Neural progenitor cell (in vitro differentiated cells): Measurements from ENCODE around the gene RTN4. TPM values are rescaled to one million over a fixed set of nuclear protein-coding genes. Genes with fewer than 3 reads are reported as not detected.

ENCODE experiments used
- DNase-seq: peaks from one replicate; pipeline ENCODE4 v3.0.0-alpha.2; 2016; ENCODE audit warnings: low spot score
- H2AFZ ChIP-seq: fragments of 200-600 bp; sonication (generic); replicated peaks from 2 replicates; pipeline ENCODE4 v1.6.1; 2016; ENCODE audit warnings: antibody characterized with exemption
- H3F3A ChIP-seq: fragments of 200-600 bp; sonication (generic); 2 replicates; pipeline ENCODE4 v1.6.1; 2016; ENCODE audit warnings: antibody characterized with exemption, low read depth
- H3K27ac ChIP-seq: fragments of 200-600 bp; sonication (generic); 2 replicates; pipeline ENCODE4 v1.5.1; 2016; ENCODE audit warnings: mild to moderate bottlenecking
- H3K27me3 ChIP-seq: fragments of 200-600 bp; sonication (generic); 2 replicates; pipeline ENCODE4 v1.6.1; 2016; ENCODE audit warnings: mild to moderate bottlenecking, moderate library complexity
- H3K36me3 ChIP-seq: fragments of 200-600 bp; sonication (generic); 2 replicates; pipeline ENCODE4 v1.5.1; 2016
- H3K4me1 ChIP-seq: fragments of 200-600 bp; sonication (generic); 2 replicates; pipeline ENCODE4 v1.6.1; 2016; ENCODE audit warnings: mixed run types
- H3K4me2 ChIP-seq: fragments of 200-600 bp; sonication (generic); 2 replicates; pipeline ENCODE4 v1.6.1; 2016
- H3K4me3 ChIP-seq: fragments of 200-600 bp; sonication (generic); 2 replicates; pipeline ENCODE4 v1.5.1; 2016
- H3K79me2 ChIP-seq: fragments of 200-600 bp; sonication (generic); 2 replicates; pipeline ENCODE4 v1.6.1; 2016; ENCODE audit warnings: low read depth
- H3K9ac ChIP-seq: fragments of 200-600 bp; sonication (generic); 2 replicates; pipeline ENCODE4 v1.6.1; 2016
- H3K9me3 ChIP-seq: fragments of 200-600 bp; sonication (generic); 2 replicates; pipeline ENCODE4 v1.5.1; 2016; ENCODE audit warnings: low read depth
- H4K20me1 ChIP-seq: fragments of 200-600 bp; sonication (generic); 2 replicates; pipeline ENCODE4 v1.6.1; 2016; ENCODE audit warnings: low read depth
- H3K27ac Mint-ChIP-seq: 3 replicates; pipeline ENCODE4 v1.8.0; 2021; ENCODE audit warnings: mixed read lengths
- H3K27me3 Mint-ChIP-seq: 2 replicates; pipeline ENCODE4 v1.8.0; 2022; ENCODE audit warnings: low read depth, mild to moderate bottlenecking, inconsistent platforms, moderate library complexity, mixed read lengths; ENCODE audit not compliant: insufficient read depth
- H3K36me3 Mint-ChIP-seq: 3 replicates; pipeline ENCODE4 v1.8.0; 2021; ENCODE audit warnings: mixed read lengths
- H3K4me1 Mint-ChIP-seq: 3 replicates; pipeline ENCODE4 v1.8.0; 2021; ENCODE audit warnings: mixed read lengths
- H3K4me3 Mint-ChIP-seq: 3 replicates; pipeline ENCODE4 v1.8.0; 2021; ENCODE audit warnings: mild to moderate bottlenecking, moderate library complexity, mixed read lengths
- H3K9me3 Mint-ChIP-seq: 3 replicates; pipeline ENCODE4 v1.8.0; 2020; ENCODE audit warnings: mixed read lengths
- CTCF ChIP-seq: fragments of 200-600 bp; sonication (generic); IDR thresholded peaks from 2 replicates; pipeline ENCODE4 v1.5.1; 2017; ENCODE audit warnings: antibody characterized with exemption, mild to moderate bottlenecking
- EZH2 ChIP-seq: fragments of 200-600 bp; sonication (generic); IDR thresholded peaks from 2 replicates; pipeline ENCODE4 v1.6.1; 2017; ENCODE audit warnings: antibody characterized with exemption, mild to moderate bottlenecking, moderate library complexity
- EZH2phosphoT487 ChIP-seq: fragments of 200-600 bp; sonication (generic); IDR thresholded peaks from 2 replicates; pipeline ENCODE4 v1.6.1; 2017; ENCODE audit warnings: antibody characterized with exemption
- total RNA-seq: library from RNA; depleted of rRNA; stranded (reverse); fragments of >200 nt; gene quantifications from 2 replicates; pipeline ENCODE4 v1.2.3, GENCODE V29; 2015; ENCODE audit warnings: low replicate concordance

Gene RTN4
- total RNA-seq, 1 donor from 2014 or later: 157 TPM

- TF ChIP-seq EZH2phosphoT487 (no peak), CTCF (no peak), EZH2 (no peak)
- Histone ChIP-seq H3K27me3 (no peaks in the 10 kb centered on the region), H3K36me3 (no peaks in the 10 kb centered on the region), H3K79me2 (no peaks in the 10 kb centered on the region), H2AFZ (no peak overlapping the region), H3K4me2 (no peak overlapping the region), H3F3A (no peaks in the 10 kb centered on the region), H4K20me1 (no peaks in the 10 kb centered on the region), H3K9ac (no peak overlapping the region), H3K4me1 (peaks cover 38% of the 10 kb centered on the region), H3K27ac (no peak overlapping the region), H3K4me3 (no peak overlapping the region), H3K9me3 (no peaks in the 10 kb centered on the region)
- Mint-ChIP-seq H3K27me3 (no peaks in the 10 kb centered on the region), H3K9me3 (peaks cover 5% of the 10 kb centered on the region), H3K4me3 (no peak overlapping the region), H3K36me3 (no peaks in the 10 kb centered on the region), H3K4me1 (peaks cover 31% of the 10 kb centered on the region), H3K27ac (no peak overlapping the region)
- DNase-seq: no peak
Measured at GRCh38 chr2:54944724-54945326, 105.4 kb downstream of the RTN4 start.

DNA sequence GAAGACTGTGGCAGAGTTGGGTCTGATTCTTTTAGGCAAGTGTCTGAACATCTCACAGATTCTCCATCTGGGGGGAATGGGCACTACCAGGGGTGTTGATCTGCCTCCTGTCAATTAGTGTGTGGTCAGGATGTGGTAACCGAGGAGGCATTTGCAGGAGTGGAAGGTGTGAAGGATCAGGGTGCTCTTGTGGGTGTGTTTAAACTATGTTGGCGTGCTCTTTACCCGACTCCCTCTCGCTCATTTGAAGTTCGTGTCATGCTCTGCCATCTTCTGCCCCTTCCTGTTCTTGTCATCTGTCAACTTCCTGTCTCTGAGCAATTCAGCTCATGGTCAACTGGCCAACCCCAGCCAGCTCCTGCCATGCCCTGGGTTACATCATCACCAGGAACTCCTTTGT is 107.9 kb downstream of the RTN4 start:
- Histone ChIP-seq H3F3A (no peaks in the 10 kb centered on the region), H3K4me2 (no peak overlapping the region), H2AFZ (no peak overlapping the region), H3K27ac (no peak overlapping the region), H3K9me3 (no peaks in the 10 kb centered on the region), H3K36me3 (no peaks in the 10 kb centered on the region), H3K27me3 (no peaks in the 10 kb centered on the region), H3K79me2 (no peaks in the 10 kb centered on the region), H3K4me1 (peaks cover 28% of the 10 kb centered on the region), H4K20me1 (no peaks in the 10 kb centered on the region), H3K9ac (no peak overlapping the region), H3K4me3 (no peak overlapping the region)
- Mint-ChIP-seq H3K27me3 (no peaks in the 10 kb centered on the region), H3K9me3 (peaks cover 5% of the 10 kb centered on the region), H3K36me3 (no peaks in the 10 kb centered on the region), H3K27ac (no peak overlapping the region), H3K4me1 (peaks cover 18% of the 10 kb centered on the region), H3K4me3 (no peak overlapping the region)
- no peak for TF ChIP-seq EZH2phosphoT487
- no peak for TF ChIP-seq CTCF
- no peak for TF ChIP-seq EZH2
- DNase-seq: no peak

GRCh38 chr2:54941248-54941984 is 108.8 kb downstream of the RTN4 start:
- H3K36me3 Mint-ChIP-seq: no peaks in the 10 kb centered on the region
- Histone ChIP-seq H3K36me3 (no peaks in the 10 kb centered on the region), H3K27ac (no peak overlapping the region), H3K79me2 (no peaks in the 10 kb centered on the region), H3K4me2 (peak overlapping the region; percentile 7), H4K20me1 (no peaks in the 10 kb centered on the region), H3K9ac (no peak overlapping the region), H3K27me3 (no peaks in the 10 kb centered on the region), H3K9me3 (no peaks in the 10 kb centered on the region), H3F3A (no peaks in the 10 kb centered on the region), H3K4me1 (peaks cover 18% of the 10 kb centered on the region), H3K4me3 (no peak overlapping the region), H2AFZ (no peak overlapping the region)
- TF ChIP-seq CTCF: no peak
- no peak for TF ChIP-seq EZH2
- TF ChIP-seq EZH2phosphoT487: no peak
- H3K9me3 Mint-ChIP-seq: peaks cover 5% of the 10 kb centered on the region
- no peak overlapping the region for H3K4me3 Mint-ChIP-seq
- H3K4me1 Mint-ChIP-seq: peaks cover 12% of the 10 kb centered on the region
- DNase-seq: peak; percentile 34
- peaks cover 2% of the 10 kb centered on the region for H3K27me3 Mint-ChIP-seq
- no peak overlapping the region for H3K27ac Mint-ChIP-seq
